HepG2 (cell line): Measurements from ENCODE around the gene SAMD4B. TPM values are rescaled to one million over a fixed set of nuclear protein-coding genes. Genes with fewer than 3 reads are reported as not detected.

Experiments used
- ATF3 ChIP-seq: sonication (generic); formaldehyde crosslinking; IDR thresholded peaks from 2 replicates; pipeline ENCODE4 v1.4.0; 2020; ENCODE audit warnings: missing genetic modification reagents
- BCL6 ChIP-seq: IDR thresholded peaks from 2 replicates; pipeline ENCODE4 v1.6.1; 2016; ENCODE audit warnings: missing genetic modification reagents, missing compliant biosample characterization
- CCDC6 ChIP-seq: sonication (generic); formaldehyde crosslinking; IDR thresholded peaks from 2 replicates; pipeline ENCODE4 v1.8.1; 2022; ENCODE audit warnings: mild to moderate bottlenecking, missing genetic modification reagents, moderate library complexity
- CENPBD1 ChIP-seq: sonication (generic); formaldehyde crosslinking; IDR thresholded peaks from 2 replicates; pipeline ENCODE4 v1.8.0; 2022; ENCODE audit warnings: missing genetic modification reagents, low read depth, mild to moderate bottlenecking, borderline replicate concordance
- CHD2 ChIP-seq: IDR thresholded peaks from 2 replicates; pipeline ENCODE4 v1.6.1; 2011; ENCODE audit warnings: low read depth, low read length, improper control_type of control experiment
- KAT2B ChIP-seq: fragments of 150-350 bp; IDR thresholded peaks from 2 replicates; pipeline ENCODE4 v1.6.1; 2014; ENCODE audit warnings: low read depth, low read length, borderline replicate concordance
- RAD21 ChIP-seq: fragments of 450-650 bp; formaldehyde crosslinking; IDR thresholded peaks from 2 replicates; pipeline ENCODE4 v1.5.0; 2020; ENCODE audit warnings: mild to moderate bottlenecking
- SRSF1 ChIP-seq: fragments of 200-400 bp; formaldehyde crosslinking; optimal IDR thresholded peaks from 2 replicates; pipeline ENCODE3; 2017; ENCODE audit warnings: mild to moderate bottlenecking, low read depth, low read length, moderate library complexity
- TFDP2 ChIP-seq: sonication (generic); formaldehyde crosslinking; IDR thresholded peaks from 2 replicates; pipeline ENCODE4 v1.4.0; 2020; ENCODE audit warnings: missing genetic modification reagents
- UBTF ChIP-seq: sonication (generic); formaldehyde crosslinking; IDR thresholded peaks from 2 replicates; pipeline ENCODE4 v1.4.0; 2020; ENCODE audit warnings: mild to moderate bottlenecking, missing genetic modification reagents
- ZFP36 ChIP-seq: fragments of 150-350 bp; IDR thresholded peaks from 2 replicates; pipeline ENCODE4 v1.6.1; 2018; ENCODE audit warnings: borderline replicate concordance, low read length, low read depth; ENCODE audit not compliant: partially characterized antibody
- ZFP36L2 ChIP-seq: sonication (generic); formaldehyde crosslinking; IDR thresholded peaks from 2 replicates; pipeline ENCODE4 v1.4.0; 2020; ENCODE audit warnings: missing genetic modification reagents
- ZNF136 ChIP-seq: sonication (generic); formaldehyde crosslinking; IDR thresholded peaks from 2 replicates; pipeline ENCODE4 v1.8.1; 2022; ENCODE audit warnings: low read depth, mild to moderate bottlenecking, moderate library complexity, missing genetic modification reagents
- ZNF17 ChIP-seq: sonication (generic); formaldehyde crosslinking; IDR thresholded peaks from 2 replicates; pipeline ENCODE4 v1.5.0; 2020; ENCODE audit warnings: mild to moderate bottlenecking, missing genetic modification reagents
- ZNF18 ChIP-seq: sonication (generic); formaldehyde crosslinking; IDR thresholded peaks from 2 replicates; pipeline ENCODE4 v1.8.0; 2022; ENCODE audit warnings: mild to moderate bottlenecking, missing genetic modification reagents; ENCODE audit not compliant: insufficient replicate concordance
- ZNF280B ChIP-seq: sonication (generic); formaldehyde crosslinking; IDR thresholded peaks from 2 replicates; pipeline ENCODE4 v1.5.0; 2020; ENCODE audit warnings: missing genetic modification reagents, mild to moderate bottlenecking, borderline replicate concordance
- ZNF562 ChIP-seq: sonication (generic); formaldehyde crosslinking; IDR thresholded peaks from 2 replicates; pipeline ENCODE4 v1.8.0; 2022; ENCODE audit warnings: missing genetic modification reagents, borderline replicate concordance
- ZNF577 ChIP-seq: sonication (generic); formaldehyde crosslinking; IDR thresholded peaks from 2 replicates; pipeline ENCODE4 v1.4.0; 2020; ENCODE audit warnings: mild to moderate bottlenecking, low read depth, missing genetic modification reagents, borderline replicate concordance
- ZNF839 ChIP-seq: sonication (generic); formaldehyde crosslinking; IDR thresholded peaks from 2 replicates; pipeline ENCODE4 v1.4.0; 2020; ENCODE audit warnings: missing genetic modification reagents, mild to moderate bottlenecking, borderline replicate concordance
- polyA plus RNA-seq, 8 experiments: library from polyadenylated mRNA; depleted of rRNA in 3 of 8; stranded (reverse) in 7 of 8; unstranded in 1 of 8; fragments of >200 nt; fragmentation: Illumina TruSeq in 4 of 8; extraction: Trizol in 4 of 8; gene quantifications; 2 replicates each; pipeline versions ENCODE4 v1.2.1 to v1.2.3, GENCODE V29; 2011 to 2016; ENCODE audit warnings: low read depth in 4 of 8, missing spikeins in 1 of 8, mixed read lengths in 1 of 8; ENCODE audit not compliant: insufficient read depth in 1 of 8
- total RNA-seq, 5 experiments: library from RNA; depleted of rRNA; stranded (reverse); fragments of >200 nt; fragmentation: Illumina TruSeq; extraction: Trizol; gene quantifications; 2 replicates each; pipeline ENCODE4 v1.2.3, GENCODE V29; 2016; ENCODE audit warnings: low read depth in 1 of 5

Gene SAMD4B
- total and polyA plus RNA-seq, 2 of the 13 experiments (the other 11 are each of a cell fraction or from before 2014, with no cell fraction given): 26.0 to 31.8 TPM

- no peak for TF ChIP-seq ZNF17 (CRISPR knock-in tag)
- TF ChIP-seq BCL6 (CRISPR knock-in tag): no peak
- TF ChIP-seq SRSF1: peak; percentile 37
- TF ChIP-seq CENPBD1 (CRISPR knock-in tag): no peak
- no peak for TF ChIP-seq ZNF18 (CRISPR knock-in tag)
- TF ChIP-seq ZNF562: no peak
- TF ChIP-seq UBTF (CRISPR knock-in tag): peak; percentile 68; the same call in 1 of the 2 replicates
- no peak for TF ChIP-seq CCDC6 (CRISPR knock-in tag)
- TF ChIP-seq ZNF280B (CRISPR knock-in tag): no peak
- no peak for TF ChIP-seq ZNF839 (CRISPR knock-in tag)
- TF ChIP-seq ZNF136 (CRISPR knock-in tag): no peak
- no peak for TF ChIP-seq KAT2B
- TF ChIP-seq CHD2: no peak
- TF ChIP-seq ZNF577 (CRISPR knock-in tag): no peak
- TF ChIP-seq ZFP36L2: no peak
- no peak for TF ChIP-seq ATF3 (CRISPR knock-in tag)
- TF ChIP-seq TFDP2 (CRISPR knock-in tag): no peak; the same call in 1 of the 2 replicates
- TF ChIP-seq RAD21 (CRISPR knock-in tag): no peak
- TF ChIP-seq ZFP36: no peak
These were observed 68.0 kb downstream of the SAMD4B start (continued) for GRCh38 chr19:39410017-39410830.
